Measurements from ENCODE around the gene GPR183. TPM values are rescaled to one million over a fixed set of nuclear protein-coding genes. Genes with fewer than 3 reads are reported as not detected.

GPR183 gene
- total RNA-seq, 1 experiment from 2014 or later = 0.30 TPM

DNA sequence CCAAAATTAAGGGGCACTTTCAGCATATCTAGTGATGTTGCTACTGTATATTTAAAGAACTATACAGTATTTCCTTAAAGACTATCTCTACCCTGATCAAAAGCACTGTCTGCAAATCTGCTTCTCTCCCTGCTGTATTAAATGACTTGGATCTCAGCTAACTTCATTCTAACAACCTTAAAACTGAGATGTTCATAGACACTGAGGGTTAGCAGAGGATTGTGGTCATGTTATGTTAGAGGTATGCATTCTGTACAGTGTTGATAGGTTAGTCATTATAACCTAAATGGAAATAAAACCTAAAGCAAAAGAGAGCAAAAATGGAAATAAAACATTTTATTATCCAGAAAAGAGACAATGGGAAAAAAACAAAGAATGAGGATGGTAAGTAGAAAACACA lies 9.9 kb downstream of the GPR183 start:
- POLR2A ChIA-PET = no interaction called here
- Histone ChIP-seq H3K4me1 (ENCODE audit: control insufficient read depth in 1 of 2, insufficient read depth in 2 of 2, low read length in 2 of 2) (peaks cover 0 to 6% of the 10 kb centered on the region in 2 experiments; a peak in 1 of 4 replicates), H3K36me3 (ENCODE audit: control insufficient read depth in 1 of 2, insufficient read depth in 2 of 2, low read length in 2 of 2) (no peaks in the 10 kb centered on the region; a peak in 1 of 4 replicates), H4K20me1 (ENCODE audit: insufficient read depth) (no peaks in the 10 kb centered on the region), H3K27me3 (ENCODE audit: insufficient read depth, low read length) (no peaks in the 10 kb centered on the region), H3K9ac (ENCODE audit: low read length) (no peak overlapping the region), H3K79me2 (ENCODE audit: insufficient read depth, low read length) (peaks cover 14% of the 10 kb centered on the region; the same call in 1 of the 2 replicates), H3K9me2 (ENCODE audit: insufficient read depth) (no peaks in the 10 kb centered on the region), H2AFZ (ENCODE audit: low read depth, low read length, poor library complexity, severe bottlenecking) (no peak overlapping the region), H3K4me3 (replicated peaks in 1 of 2; ENCODE audit: low read depth in 1 of 2, low read length in 2 of 2) (no peak overlapping the region), H3K27ac (ENCODE audit: low read depth, low read length) (no peak overlapping the region), H3K9me3 (ENCODE audit: control insufficient read depth in 1 of 2, insufficient read depth in 1 of 2, low read depth in 1 of 2, low read length in 2 of 2) (no peaks in the 10 kb centered on the region; a peak in 1 of 4 replicates), H3K4me2 (ENCODE audit: low read length) (no peak overlapping the region)
- ATAC-seq = no peak
- CTCF ChIA-PET = no interaction called here
- RAD21 ChIA-PET (ENCODE audit: low non-redundant PET in 1 of 2, low total read pairs in 2 of 2, uncharacterized antibody in 2 of 2, unreplicated experiment in 2 of 2) = no interaction called here
- intact Hi-C loops (cut with micrococcal nuclease) = no loop called here
- BruUV-seq (replicated peaks) = no TSS peak
- no peak for DNase-seq (ENCODE audit: low read depth, low spot score)
- no peak for TF ChIP-seq ZNF274 (IDR thresholded peaks at IDR 0.05; ENCODE audit: low read depth, low read length)
- TF ChIP-seq SRF (IDR thresholded peaks at IDR 0.05; ENCODE audit: low read depth) = no peak
- no peak for TF ChIP-seq POLR2AphosphoS5 (IDR thresholded peaks at IDR 0.05; ENCODE audit: low read depth, low read length)
- no peak for TF ChIP-seq ELF1 (IDR thresholded peaks at IDR 0.05; ENCODE audit: borderline replicate concordance, low read depth)
- no peak for TF ChIP-seq SP1 (IDR thresholded peaks at IDR 0.05; ENCODE audit: low read depth)
- TF ChIP-seq, protein P1, sequence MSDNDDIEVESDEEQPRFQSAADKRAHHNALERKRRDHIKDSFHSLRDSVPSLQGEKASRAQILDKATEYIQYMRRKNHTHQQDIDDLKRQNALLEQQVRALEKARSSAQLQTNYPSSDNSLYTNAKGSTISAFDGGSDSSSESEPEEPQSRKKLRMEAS (IDR thresholded peaks at IDR 0.05) = no peak

DNA sequence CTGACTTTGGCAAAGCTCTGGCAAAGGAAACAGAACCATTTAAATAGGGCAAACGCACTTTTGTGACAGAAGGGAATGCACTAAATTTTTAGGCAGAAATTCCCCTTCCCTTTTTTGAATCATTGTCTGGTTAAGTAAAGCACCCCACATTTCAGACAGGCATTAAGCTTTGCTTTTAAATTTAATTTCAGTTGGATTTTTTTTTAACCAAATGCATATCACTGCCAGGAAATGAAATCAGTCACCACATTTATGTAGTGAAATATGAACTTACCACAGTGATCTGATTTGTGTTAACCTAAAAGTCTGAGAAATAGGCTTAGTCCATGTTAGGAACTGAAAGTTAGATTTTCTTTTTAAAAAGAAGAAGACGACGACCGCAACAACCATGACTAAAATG lies 10.8 kb downstream of the GPR183 start:
- ChIA-PET POLR2A (no interaction called here), CTCF (interaction anchor here (1.2 kb wide), 1 partner anchor 27 kb away, joined by 3 read pairs; no protein-coding TSS in a partner anchor), RAD21 (ENCODE audit: low non-redundant PET in 1 of 2, low total read pairs in 2 of 2, uncharacterized antibody in 2 of 2, unreplicated experiment in 2 of 2) (no interaction called here)
- no peaks in the 10 kb centered on the region; a peak in 1 of 4 replicates for H3K36me3 ChIP-seq (ENCODE audit: control insufficient read depth in 1 of 2, insufficient read depth in 2 of 2, low read length in 2 of 2)
- BruUV-seq (replicated peaks) = no TSS peak
- H3K9me2 ChIP-seq (ENCODE audit: insufficient read depth) = no peaks in the 10 kb centered on the region
- ATAC-seq (no peak), DNase-seq (ENCODE audit: low read depth, low spot score) (no peak)
- H3K27me3 ChIP-seq (ENCODE audit: insufficient read depth, low read length) = no peaks in the 10 kb centered on the region
- H4K20me1 ChIP-seq (ENCODE audit: insufficient read depth) = no peaks in the 10 kb centered on the region
- H3K9ac ChIP-seq (ENCODE audit: low read length) = no peak overlapping the region
- no peak overlapping the region for H2AFZ ChIP-seq (ENCODE audit: low read depth, low read length, poor library complexity, severe bottlenecking)
- intact Hi-C loops (cut with micrococcal nuclease) = no loop called here
- no peak overlapping the region for H3K4me3 ChIP-seq (replicated peaks in 1 of 2; ENCODE audit: low read depth in 1 of 2, low read length in 2 of 2)
- H3K79me2 ChIP-seq (ENCODE audit: insufficient read depth, low read length) = peaks cover 14% of the 10 kb centered on the region; the same call in 1 of the 2 replicates
- no peak overlapping the region for H3K27ac ChIP-seq (ENCODE audit: low read depth, low read length)
- H3K4me1 ChIP-seq (ENCODE audit: control insufficient read depth in 1 of 2, insufficient read depth in 2 of 2, low read length in 2 of 2) = peaks cover 0 to 6% of the 10 kb centered on the region in 2 experiments; a peak in 1 of 4 replicates
- H3K4me2 ChIP-seq (ENCODE audit: low read length) = no peak overlapping the region
- H3K9me3 ChIP-seq (ENCODE audit: control insufficient read depth in 1 of 2, insufficient read depth in 1 of 2, low read depth in 1 of 2, low read length in 2 of 2) = no peaks in the 10 kb centered on the region; a peak in 1 of 4 replicates
- no peak for TF ChIP-seq ZFX (IDR thresholded peaks at IDR 0.05)
- TF ChIP-seq, protein P2, sequence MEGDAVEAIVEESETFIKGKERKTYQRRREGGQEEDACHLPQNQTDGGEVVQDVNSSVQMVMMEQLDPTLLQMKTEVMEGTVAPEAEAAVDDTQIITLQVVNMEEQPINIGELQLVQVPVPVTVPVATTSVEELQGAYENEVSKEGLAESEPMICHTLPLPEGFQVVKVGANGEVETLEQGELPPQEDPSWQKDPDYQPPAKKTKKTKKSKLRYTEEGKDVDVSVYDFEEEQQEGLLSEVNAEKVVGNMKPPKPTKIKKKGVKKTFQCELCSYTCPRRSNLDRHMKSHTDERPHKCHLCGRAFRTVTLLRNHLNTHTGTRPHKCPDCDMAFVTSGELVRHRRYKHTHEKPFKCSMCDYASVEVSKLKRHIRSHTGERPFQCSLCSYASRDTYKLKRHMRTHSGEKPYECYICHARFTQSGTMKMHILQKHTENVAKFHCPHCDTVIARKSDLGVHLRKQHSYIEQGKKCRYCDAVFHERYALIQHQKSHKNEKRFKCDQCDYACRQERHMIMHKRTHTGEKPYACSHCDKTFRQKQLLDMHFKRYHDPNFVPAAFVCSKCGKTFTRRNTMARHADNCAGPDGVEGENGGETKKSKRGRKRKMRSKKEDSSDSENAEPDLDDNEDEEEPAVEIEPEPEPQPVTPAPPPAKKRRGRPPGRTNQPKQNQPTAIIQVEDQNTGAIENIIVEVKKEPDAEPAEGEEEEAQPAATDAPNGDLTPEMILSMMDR (IDR thresholded peaks at IDR 0.05 in 2 of 3, conservative IDR thresholded peaks at IDR 0.05 in 1 of 3; ENCODE audit: borderline replicate concordance in 1 of 3, insufficient read depth in 1 of 3, low read depth in 2 of 3, low read length in 2 of 3) = no peak
- no peak for TF ChIP-seq JUND (IDR thresholded peaks at IDR 0.05)
- TF ChIP-seq, protein P3, sequence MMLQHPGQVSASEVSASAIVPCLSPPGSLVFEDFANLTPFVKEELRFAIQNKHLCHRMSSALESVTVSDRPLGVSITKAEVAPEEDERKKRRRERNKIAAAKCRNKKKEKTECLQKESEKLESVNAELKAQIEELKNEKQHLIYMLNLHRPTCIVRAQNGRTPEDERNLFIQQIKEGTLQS (IDR thresholded peaks at IDR 0.05) = no peak
- no peak for TF ChIP-seq POLR2A (IDR thresholded peaks at IDR 0.05; ENCODE audit: borderline replicate concordance, extremely low read depth, insufficient read depth, insufficient read length)
- no peak for TF ChIP-seq YY1 (IDR thresholded peaks at IDR 0.05; ENCODE audit: extremely low read depth, insufficient replicate concordance, low read depth, low read length)
- TF ChIP-seq CBX3 (IDR thresholded peaks at IDR 0.05; ENCODE audit: low read depth) = no peak
- no peak for TF ChIP-seq RAD21 (IDR thresholded peaks at IDR 0.05; ENCODE audit: low read depth)
- no peak for TF ChIP-seq POLR2AphosphoS5 (IDR thresholded peaks at IDR 0.05; ENCODE audit: low read depth, low read length)
- no peak for TF ChIP-seq ZNF274 (IDR thresholded peaks at IDR 0.05; ENCODE audit: low read depth, low read length)
- no peak for TF ChIP-seq EZH2phosphoT487 (IDR thresholded peaks at IDR 0.05; ENCODE audit: borderline replicate concordance)
- no peak for TF ChIP-seq ELF1 (IDR thresholded peaks at IDR 0.05; ENCODE audit: borderline replicate concordance, low read depth)
- TF ChIP-seq, protein P4, sequence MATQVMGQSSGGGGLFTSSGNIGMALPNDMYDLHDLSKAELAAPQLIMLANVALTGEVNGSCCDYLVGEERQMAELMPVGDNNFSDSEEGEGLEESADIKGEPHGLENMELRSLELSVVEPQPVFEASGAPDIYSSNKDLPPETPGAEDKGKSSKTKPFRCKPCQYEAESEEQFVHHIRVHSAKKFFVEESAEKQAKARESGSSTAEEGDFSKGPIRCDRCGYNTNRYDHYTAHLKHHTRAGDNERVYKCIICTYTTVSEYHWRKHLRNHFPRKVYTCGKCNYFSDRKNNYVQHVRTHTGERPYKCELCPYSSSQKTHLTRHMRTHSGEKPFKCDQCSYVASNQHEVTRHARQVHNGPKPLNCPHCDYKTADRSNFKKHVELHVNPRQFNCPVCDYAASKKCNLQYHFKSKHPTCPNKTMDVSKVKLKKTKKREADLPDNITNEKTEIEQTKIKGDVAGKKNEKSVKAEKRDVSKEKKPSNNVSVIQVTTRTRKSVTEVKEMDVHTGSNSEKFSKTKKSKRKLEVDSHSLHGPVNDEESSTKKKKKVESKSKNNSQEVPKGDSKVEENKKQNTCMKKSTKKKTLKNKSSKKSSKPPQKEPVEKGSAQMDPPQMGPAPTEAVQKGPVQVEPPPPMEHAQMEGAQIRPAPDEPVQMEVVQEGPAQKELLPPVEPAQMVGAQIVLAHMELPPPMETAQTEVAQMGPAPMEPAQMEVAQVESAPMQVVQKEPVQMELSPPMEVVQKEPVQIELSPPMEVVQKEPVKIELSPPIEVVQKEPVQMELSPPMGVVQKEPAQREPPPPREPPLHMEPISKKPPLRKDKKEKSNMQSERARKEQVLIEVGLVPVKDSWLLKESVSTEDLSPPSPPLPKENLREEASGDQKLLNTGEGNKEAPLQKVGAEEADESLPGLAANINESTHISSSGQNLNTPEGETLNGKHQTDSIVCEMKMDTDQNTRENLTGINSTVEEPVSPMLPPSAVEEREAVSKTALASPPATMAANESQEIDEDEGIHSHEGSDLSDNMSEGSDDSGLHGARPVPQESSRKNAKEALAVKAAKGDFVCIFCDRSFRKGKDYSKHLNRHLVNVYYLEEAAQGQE (IDR thresholded peaks at IDR 0.05; ENCODE audit: low read depth) = no peak

Measured in HCT116 (cell line).